GM21825 (cell line): ENCODE measurements around the gene MPC1.
A peak's percentile ranks its signal among the peaks of the same experiment; 100 is the strongest.

ENCODE experiments used
- ATAC-seq: cut with Tn5 transposase; IDR thresholded peaks from one replicate; pipeline ENCODE4 v1.9.1; 2021; ENCODE audit warnings: mild to moderate bottlenecking, moderate library complexity; ENCODE audit not compliant: unreplicated experiment

The MPC1 gene

DNA sequence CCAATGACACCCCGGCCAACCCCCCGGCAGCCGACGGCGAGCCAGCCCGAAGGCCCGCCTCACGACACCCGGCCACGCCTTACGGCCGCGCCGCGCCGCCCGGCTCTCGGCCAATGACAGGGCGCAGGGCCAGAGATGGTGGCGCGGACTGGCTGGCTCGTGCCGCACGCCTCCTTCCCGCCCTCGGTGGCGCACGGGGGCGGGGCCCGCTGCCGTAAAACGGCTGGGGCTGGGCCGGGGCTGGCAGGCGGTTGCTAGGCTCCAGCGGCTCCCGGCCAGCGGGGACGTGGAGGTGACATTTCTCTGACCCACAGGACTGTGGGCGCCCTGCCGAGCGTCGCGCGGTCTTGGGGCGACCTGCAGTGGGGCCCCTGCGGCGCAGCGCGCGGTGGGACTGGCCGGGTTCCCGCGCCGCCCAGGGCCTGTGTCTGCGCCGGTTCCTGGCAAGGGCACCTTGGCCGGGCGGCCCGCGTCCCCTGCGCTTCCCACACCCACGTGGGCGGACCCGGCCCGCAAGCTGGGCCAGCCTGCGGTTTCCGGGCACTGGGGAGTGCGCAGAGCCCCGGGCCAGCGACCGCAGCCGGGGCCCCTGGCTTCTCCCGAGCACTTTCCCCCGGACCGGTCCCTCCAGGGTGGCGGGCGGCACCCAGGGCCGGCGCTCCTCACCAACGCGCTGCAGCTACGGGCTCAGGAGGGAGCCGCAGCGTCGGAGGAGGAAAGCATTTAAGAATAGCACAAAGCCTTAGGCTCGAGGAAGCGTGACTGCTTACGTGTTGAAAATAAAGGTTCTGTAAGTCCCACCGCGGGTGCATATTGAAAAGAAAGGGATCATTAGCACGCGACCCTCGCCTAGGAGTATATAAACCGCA lies at the start of gene MPC1:
Gene MPC1, minus strand, starts transcription at position 8 of the 869 bp plus-strand sequence. CDS start 64 bp downstream, outside the sequence.
- ATAC-seq, result peak; percentile 87

DNA sequence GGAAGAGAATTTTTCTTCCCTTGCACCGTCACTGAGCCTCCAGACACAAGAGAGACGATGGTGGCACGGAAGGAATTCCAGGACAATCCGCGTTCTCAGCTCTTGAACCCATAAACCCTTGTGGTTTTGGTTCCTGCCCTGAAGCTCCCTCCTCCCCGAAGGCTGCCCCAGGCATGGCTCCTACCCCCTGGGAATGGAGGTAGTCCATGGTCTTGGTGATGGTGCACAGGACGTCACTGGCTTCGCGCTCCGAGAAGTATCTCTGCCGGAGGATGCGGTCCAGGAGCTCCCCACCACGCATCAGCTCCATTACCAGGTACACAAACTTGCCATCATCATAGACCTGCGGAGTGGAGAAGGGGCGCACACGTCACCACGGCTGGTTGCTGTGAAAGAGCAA lies 47.5 kb upstream of the MPC1 start:
- ATAC-seq, result no peak

DNA sequence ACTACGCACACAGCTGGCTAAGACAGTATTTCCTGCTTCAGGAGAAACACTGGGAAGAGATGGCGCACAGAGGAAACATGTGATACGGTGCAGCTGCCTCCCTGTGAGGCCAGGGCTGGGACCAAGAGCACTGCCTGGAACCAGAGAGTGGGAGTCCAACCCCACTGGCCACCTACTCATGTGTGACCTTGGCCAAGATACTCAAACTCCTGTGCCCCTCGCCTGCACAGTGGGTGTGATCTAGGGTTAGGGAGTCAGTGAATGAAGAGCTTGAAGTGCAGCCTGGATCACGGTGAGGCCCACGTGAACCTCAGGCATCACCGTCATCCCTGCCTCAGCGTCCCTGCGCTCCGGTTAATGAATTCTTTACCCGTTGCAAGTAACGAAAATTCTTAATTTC lies 41.7 kb upstream of the MPC1 start:
- ATAC-seq, result no peak

DNA sequence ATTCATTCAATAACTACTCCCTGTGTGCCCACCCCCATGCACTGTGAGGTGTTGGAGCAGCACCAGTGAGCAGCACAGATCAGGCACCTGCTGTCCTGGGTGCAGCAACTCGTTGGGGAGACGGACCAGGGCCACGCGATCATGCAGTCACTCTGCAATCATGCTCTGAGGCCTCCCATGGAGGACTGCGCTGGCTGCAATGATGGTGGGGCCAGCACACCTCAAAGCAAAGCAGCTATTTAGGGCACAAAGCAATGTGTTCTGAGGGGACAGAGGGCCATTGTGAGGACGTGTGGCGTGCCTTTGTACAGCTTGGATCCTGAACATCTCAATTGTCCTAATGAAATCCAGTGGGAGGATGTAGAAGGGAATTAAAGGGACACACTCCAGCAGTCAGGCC lies 41.0 kb upstream of the MPC1 start:
- no peak for ATAC-seq

DNA sequence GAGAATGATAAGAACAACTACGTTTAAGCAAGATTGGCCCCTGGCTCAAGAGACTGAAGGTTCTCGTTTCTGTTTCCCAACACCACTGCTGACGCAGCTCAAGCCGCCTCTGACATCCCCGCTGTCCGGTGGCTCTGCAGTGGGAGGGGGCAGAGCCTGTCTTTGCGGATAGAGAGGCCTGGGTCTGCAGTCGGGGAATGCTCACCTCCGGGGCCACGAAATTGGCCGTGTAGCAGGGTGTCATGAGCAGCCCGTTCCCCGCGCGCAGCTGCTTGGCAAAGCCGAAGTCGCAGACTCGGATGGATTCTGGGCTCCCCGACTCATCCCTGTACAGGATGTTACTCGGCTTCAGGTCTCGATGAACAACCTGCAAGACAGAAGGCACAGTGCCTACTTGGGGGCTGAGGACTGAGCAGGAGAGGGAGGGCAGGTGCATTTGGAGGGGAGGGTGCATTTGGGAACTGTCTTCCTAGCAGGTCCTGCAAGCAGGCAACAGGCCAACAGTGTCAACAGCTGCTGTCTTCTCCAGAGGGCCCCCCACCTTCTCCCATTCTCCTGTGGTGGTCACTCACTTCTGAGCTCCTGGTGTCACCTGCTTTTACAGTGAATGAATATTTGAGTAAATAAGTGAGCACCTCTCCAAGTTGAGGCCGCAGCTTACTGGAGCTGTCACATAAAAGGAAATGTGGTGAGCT lies 40.5 kb upstream of the MPC1 start:
- ATAC-seq, result no peak

DNA sequence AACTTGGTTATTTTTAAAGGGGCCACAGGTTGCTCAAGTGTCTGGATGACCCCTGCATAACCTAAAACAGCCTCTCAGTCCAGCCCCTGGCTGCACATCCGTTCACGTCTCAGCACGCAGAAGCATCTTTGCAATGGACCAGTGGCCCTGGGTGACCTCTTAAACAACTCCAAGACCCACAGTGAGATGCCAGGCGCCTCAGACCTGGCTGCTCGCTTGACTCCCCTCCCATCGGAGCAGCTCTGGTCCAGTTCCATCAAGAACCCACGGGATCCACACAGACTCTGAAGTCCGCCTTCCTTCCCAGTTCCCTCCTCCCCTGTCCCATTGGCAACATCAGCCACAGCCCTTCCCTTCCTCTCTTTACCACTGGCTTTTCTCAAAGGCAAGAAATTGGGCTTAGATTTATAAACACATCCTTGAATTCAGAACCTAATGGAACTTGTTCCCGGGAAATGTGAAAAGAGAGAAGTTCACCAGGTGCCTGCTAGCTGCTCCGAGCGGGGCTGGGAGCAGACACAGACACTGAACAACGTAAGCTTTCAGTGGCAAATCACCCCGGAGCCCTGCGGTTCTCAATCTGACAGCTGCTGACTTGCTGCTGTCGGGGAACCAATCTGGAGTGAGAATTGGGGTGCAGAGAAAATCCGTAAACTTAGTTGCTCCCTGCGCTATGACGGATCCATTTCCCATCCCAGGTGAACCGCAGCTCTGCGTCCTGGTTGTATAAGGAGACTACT lies 39.6 kb upstream of the MPC1 start:
- no peak for ATAC-seq

DNA sequence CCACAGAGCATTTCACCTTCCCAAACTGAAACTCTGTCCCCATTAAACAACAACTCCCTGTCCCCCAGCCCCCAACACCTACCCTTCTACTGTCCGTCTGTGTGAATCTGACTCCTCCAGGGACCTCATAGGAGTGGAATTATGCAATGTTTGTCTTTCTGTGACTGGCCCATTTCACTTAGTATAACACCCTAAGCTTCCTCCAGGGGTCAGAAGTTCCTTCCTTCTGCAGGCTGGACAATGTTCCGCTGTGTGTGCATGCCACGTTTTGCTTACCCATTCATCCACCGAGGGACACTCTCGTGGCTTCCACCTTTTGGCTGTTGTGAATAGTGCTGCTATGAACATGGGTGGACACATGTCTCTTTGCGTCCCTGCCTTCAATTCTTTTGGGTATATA lies 37.6 kb upstream of the MPC1 start:
- ATAC-seq, result no peak

DNA sequence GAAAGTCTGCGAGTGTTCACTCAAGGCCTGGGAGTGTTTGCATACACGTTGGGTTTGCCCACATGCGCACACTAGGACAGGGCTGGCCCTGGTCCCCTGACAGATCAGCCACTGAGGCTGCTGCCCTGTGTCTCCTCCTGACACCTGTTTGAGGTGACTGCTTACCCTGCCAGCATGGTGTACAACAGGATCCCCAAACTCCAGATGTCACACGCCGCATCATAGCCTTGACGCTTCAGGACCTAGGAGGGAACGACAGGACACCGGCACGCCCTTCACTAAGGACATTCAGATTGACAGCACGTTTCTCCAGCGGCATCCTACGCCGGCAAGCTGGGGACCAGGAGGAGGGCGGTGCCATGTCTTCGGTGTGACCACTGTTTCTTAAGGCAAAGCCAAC lies 37.0 kb upstream of the MPC1 start:
- peak; percentile 7 for ATAC-seq

DNA sequence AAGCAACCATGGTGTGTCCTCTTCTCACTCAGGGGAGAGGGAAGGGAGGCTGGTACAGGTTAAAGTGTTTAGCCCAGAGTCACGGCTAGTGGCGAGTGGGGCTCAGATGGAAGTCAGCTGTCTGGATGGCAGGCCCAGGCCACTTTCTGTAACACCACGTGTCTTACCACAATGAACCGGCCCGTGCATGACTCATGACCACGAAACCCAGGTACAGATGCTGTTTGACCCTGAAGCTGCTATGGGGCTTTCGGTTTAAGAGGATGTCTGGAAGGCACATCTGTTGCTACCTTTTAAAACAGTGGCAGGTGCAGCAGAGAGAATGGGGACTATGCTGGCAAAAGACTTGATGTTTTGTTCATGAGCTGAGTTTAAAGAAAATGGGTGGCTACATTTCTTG lies 36.5 kb upstream of the MPC1 start:
- ATAC-seq, result peak; percentile 98

DNA sequence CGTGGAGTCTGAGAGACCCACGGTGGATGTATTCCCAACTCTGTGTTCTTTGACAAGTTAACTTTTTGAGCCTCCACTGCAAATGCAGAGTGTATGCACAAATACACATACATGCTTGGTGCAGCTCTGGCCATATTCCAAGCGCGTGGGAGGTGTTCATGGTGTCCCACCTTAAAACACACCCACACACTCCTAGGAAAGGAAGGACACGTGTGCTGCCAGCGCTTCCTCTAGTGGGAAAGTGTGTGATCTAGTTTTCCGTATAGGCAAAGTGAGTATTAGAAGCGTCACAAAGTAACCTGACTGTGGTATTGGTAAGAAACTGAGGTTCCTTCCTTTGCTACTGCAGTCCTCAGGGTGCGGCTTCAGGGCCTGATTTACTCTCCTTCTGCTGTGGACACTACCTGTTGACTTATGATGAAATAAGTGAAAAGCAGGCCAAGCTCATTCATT lies 36.0 kb upstream of the MPC1 start:
- no peak for ATAC-seq

DNA sequence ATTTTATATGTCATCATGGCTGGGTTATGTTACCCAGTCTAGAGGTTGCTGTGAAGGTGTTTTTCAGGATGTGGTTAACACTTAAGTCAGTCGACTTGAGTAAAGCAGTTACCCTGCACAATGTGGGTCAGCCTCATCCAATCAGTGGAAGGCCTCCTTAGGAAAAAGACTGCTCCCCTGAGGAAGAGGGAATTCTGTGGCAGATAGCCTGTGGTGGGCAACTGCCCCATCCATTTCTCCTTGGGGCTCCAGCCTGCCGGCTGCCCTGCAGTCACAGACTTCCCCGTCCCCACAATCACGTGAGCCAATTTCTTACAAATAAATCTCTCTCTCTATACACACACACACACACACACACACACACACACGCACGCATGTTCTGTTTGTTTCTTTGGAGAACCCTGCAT lies 34.5 kb upstream of the MPC1 start:
- ATAC-seq, result no peak

DNA sequence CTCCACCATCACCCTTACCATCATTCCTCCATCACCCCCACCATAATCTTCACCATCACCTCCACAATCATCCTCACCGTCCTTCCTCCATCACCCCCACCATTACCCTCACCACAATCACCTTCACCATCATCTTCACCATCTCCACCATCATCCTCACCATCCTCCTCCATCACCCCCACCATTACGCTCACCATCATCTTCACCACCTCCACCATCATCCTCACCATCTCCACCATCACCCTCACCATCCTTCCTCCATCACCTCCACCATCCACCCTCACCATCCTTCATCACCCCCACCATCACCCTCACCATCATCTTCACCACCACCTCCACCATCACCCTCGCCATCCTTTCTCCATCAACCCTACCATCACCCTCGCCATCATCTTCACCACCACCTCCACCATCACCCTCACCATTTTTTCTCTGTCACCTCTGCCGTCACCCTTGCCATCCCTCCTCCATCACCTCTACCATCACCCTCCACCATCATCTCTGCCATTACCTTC lies 33.1 kb upstream of the MPC1 start:
- no peak for ATAC-seq

DNA sequence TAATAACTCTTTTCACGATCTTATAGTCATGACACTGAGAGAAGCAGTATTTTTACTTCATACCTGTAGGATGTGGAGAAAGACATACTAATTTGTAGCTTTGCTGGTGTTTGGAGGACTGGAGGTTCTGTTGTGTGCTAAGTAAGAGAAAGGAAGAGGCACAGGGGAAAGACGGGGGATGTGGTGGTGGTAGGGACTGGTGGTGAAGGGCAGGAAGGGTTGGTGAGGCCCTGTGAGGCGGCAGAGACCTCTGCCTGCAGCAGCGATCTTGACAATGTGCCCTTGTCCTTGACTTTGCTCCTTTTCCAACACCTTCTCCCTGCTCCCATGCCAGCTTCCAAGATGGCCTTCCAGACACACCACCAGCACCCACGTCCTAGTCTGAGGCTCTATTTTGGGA lies 32.6 kb upstream of the MPC1 start:
- no peak for ATAC-seq

DNA sequence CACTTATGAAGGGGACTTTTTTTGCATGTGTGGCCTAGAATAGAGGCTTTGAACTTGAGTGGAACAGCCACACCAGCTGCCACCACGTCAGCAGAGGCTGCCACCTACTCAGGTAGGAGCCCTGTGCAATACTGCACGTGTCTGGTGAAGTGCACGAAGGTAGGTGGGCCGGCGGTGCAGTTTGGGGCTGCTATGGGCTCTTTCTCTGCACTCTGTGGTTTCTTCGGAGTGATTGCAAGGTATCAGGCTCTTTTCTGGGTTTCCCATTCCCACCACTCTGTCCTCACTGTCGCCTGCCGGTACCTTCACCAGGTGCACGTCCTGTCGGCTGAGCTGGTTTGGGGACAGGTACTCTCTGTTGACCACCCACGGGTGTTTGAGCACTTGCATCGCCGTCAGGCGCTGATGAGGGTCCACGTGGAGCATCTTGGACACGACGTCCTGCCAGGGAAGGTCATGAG lies 30.8 kb upstream of the MPC1 start:
- ATAC-seq, result no peak

DNA sequence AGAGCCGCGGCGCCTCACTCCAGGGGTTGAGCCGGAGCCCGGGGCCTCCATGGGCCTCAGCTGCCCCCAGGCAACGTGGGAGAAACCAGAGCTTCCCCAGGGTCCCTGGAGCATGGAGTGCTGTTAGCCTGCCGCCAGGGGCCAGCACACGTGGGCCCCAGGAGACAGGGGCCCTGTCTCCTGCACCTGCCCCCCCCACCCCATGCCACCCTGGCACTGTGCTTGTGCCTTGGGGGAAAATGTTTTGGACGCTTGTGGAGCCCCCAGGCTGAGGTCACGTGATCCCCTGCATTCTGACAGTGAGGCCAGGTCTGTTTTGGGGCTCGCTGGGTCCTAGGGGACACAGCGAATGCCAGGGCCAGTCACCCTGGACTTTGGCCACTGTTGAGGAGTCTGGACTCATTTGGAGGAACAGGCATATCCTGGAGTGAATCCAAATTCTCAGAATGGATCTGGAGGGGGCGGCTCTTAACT lies 30.2 kb upstream of the MPC1 start:
- ATAC-seq, result no peak

DNA sequence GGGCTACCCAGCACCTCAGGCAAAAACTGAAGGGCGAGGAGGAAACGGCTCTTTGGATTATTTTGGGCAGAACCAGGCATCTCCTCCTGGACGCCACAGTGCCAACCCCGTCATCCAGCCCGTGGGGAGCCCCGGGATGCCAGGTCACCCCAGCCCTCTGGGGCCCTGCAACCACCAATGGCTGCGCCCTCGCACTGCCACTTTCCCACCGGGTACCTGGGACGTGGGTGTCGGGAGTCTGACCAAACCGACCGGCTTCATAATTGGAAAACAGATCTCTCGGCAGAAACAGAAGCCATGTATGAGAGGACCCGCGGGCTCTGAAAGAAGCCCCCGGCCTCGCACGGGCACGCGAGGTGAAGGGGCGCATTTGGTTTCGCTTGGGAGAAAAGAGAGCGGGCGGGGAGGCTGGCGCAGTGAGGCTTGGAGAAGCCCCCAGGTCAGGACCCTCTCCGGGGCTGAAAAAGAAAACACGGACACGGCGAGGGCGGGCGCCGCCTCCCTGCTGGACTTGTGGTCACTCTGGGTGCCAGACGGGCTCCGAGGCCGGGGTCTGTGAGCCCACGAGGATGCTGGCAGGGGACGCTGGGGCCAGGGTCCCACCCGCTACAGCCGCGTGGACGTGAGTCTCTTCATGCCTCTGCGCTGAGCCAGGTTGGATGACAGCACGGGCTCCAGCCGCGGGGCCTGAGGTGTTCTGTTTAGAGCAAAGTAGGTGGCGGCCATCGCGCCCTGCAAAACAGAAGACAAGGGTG lies 29.6 kb upstream of the MPC1 start:
- ATAC-seq, result no peak

DNA sequence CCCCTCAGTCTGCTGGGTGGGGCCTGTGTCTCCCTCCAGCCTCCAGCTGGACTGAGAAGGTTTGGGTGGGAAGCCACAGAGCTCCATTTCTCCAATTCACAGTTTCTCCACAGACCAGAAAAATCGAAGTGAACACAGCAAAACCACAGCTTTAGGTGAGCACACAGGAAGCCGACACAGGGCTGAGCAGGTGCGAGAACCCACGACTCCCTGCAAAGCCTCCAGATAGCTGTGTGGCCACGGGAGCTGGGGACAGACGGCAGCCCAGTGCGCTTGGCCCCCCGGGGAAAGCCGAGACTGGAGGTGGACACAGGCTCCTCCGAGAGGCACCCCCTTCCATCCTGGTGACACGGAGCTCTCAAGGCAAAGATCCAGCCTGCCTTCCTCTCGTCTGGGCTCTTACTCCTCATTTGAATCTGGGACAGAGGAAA lies 29.0 kb upstream of the MPC1 start:
- no peak for ATAC-seq

DNA sequence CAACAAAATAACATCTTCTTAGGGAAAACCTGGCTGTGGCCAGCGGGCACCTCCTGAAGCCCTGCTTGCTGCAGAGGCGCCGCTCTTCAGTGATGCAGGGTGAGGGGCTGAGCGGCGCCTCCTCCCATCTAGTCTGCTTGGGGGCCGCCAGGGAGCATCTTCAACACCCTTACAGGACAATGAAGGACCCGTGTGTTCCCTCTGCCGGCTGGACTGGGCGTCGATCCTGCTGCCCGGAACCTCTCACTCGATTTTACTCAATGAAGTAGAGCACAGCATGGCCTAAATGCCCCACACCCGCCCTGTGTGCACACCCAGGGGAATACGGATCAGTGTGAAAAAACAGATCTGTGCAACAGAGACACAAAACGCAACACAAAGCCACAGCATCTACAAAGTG lies 28.5 kb upstream of the MPC1 start:
- no peak for ATAC-seq

DNA sequence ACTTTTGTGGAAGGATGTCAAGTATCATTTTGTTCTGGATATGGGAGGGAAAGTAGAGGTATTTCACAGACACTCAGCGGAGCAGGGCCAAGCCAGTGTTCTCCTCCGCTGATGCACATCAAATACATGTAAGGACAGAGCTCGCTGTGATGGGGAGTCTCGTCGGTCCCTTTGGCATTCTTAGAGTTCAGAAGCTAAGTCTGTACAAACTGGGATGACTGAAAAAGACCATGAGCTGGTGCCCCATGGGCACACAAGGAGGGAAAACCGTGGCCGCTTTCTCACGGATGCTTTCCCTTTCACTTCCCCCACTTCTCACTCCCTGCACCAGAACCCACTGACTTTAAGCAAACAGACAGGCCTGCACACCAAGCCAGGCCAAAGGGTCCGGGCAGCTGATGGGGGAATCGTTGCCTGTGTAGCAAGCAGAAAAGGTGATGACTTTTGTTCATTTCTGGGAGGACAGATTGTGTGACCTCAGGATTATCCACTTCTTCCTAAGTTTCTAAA lies 27.7 kb upstream of the MPC1 start:
- ATAC-seq, result no peak
